CD14-positive monocyte (primary cell): Measurements from ENCODE around the gene PITRM1. TPM values are rescaled to one million over a fixed set of nuclear protein-coding genes. Genes with fewer than 3 reads are reported as not detected.

Experiments
- DNase-seq, 3 donors: peaks; one replicate each; pipeline ENCODE4 v3.0.0-alpha.2; 2011 to 2022
- H2AFZ ChIP-seq: 2 replicates; pipeline ENCODE4 v1.6.0; 2012; ENCODE audit warnings: mild to moderate bottlenecking, low read depth, low read length, inconsistent platforms; ENCODE audit not compliant: insufficient read depth, poor library complexity, severe bottlenecking
- H3K27ac ChIP-seq, 2 donors: 1 replicate in 1 of 2; 2 replicates in 1 of 2; pipeline ENCODE4 v1.5.1; 2012 to 2013; ENCODE audit warnings: low read length in 2 of 2, control low read depth in 1 of 2, inconsistent platforms in 1 of 2, low read depth in 1 of 2, mild to moderate bottlenecking in 1 of 2
- H3K27me3 ChIP-seq, 2 donors: one replicate each; pipeline versions ENCODE4 v1.6.0 to v1.6.1; 2011 to 2013; ENCODE audit warnings: low read length in 2 of 2; ENCODE audit not compliant: control insufficient read depth in 2 of 2, insufficient read depth in 2 of 2
- H3K36me3 ChIP-seq, 2 donors: replicated peaks in 1 of 2; 1 replicate in 1 of 2; 2 replicates in 1 of 2; pipeline versions ENCODE4 v1.5.1 to v1.6.1; 2012 to 2013; ENCODE audit warnings: low read length in 2 of 2, control low read depth in 1 of 2, inconsistent platforms in 1 of 2, mild to moderate bottlenecking in 1 of 2; ENCODE audit not compliant: insufficient read depth in 2 of 2, control insufficient read depth in 1 of 2
- H3K4me1 ChIP-seq, 2 donors: 1 replicate in 1 of 2; 2 replicates in 1 of 2; pipeline versions ENCODE4 v1.5.1 to v1.6.1; 2012 to 2013; ENCODE audit warnings: low read length in 2 of 2, control low read depth in 1 of 2, inconsistent platforms in 1 of 2, mild to moderate bottlenecking in 1 of 2, moderate library complexity in 1 of 2; ENCODE audit not compliant: insufficient read depth in 2 of 2, control insufficient read depth in 1 of 2
- H3K4me2 ChIP-seq: replicated peaks from 2 replicates; pipeline ENCODE3; 2012; ENCODE audit warnings: low read length, moderate library complexity, mild to moderate bottlenecking; ENCODE audit not compliant: poor library complexity, severe bottlenecking; ENCODE audit errors: extremely low read depth
- H3K4me3 ChIP-seq, 3 experiments: fragments of 200-600 bp in 1 of 3; sonication (generic) in 1 of 3; replicated peaks in 1 of 3; 1 replicate in 2 of 3; 2 replicates in 1 of 3; pipeline ENCODE4 v1.5.1; 2011 to 2013; ENCODE audit warnings: low read length in 3 of 3, mild to moderate bottlenecking in 3 of 3, control low read depth in 2 of 3, low read depth in 2 of 3, inconsistent platforms in 1 of 3, moderate library complexity in 1 of 3
- H3K79me2 ChIP-seq: 2 replicates; pipeline ENCODE4 v1.6.0; 2012; ENCODE audit warnings: mild to moderate bottlenecking, control low read depth, inconsistent platforms, low read length, moderate library complexity; ENCODE audit not compliant: insufficient read depth
- H3K9ac ChIP-seq: 2 replicates; pipeline ENCODE4 v1.6.0; 2017; ENCODE audit warnings: low read length, mild to moderate bottlenecking; ENCODE audit not compliant: insufficient read depth, poor library complexity, severe bottlenecking
- H3K9me3 ChIP-seq, 2 donors: replicated peaks in 1 of 2; 1 replicate in 1 of 2; 2 replicates in 1 of 2; pipeline versions ENCODE4 v1.5.1 to v1.6.1; 2012 to 2013; ENCODE audit warnings: low read length in 2 of 2, control low read depth in 1 of 2; ENCODE audit not compliant: control insufficient read depth in 1 of 2, insufficient read depth in 1 of 2
- H4K20me1 ChIP-seq: 2 replicates; pipeline ENCODE4 v1.6.0; 2012; ENCODE audit warnings: mild to moderate bottlenecking, low read length, control low read depth, moderate library complexity; ENCODE audit not compliant: insufficient read depth
- H3K27ac Mint-ChIP-seq, 7 donors: one replicate each; pipeline ENCODE4 v1.8.0; 2020; ENCODE audit warnings: mild to moderate bottlenecking in 7 of 7, mixed read lengths in 7 of 7, moderate library complexity in 6 of 7, inconsistent platforms in 2 of 7
- H3K27me3 Mint-ChIP-seq, 3 donors: one replicate each; pipeline ENCODE4 v1.8.0; 2021 to 2022; ENCODE audit warnings: low read depth in 3 of 3, mild to moderate bottlenecking in 3 of 3, mixed read lengths in 3 of 3, moderate library complexity in 3 of 3, inconsistent platforms in 1 of 3
- H3K36me3 Mint-ChIP-seq, 2 donors: one replicate each; pipeline ENCODE4 v1.8.0; 2020; ENCODE audit warnings: mixed read lengths in 2 of 2, inconsistent platforms in 1 of 2, mild to moderate bottlenecking in 1 of 2
- H3K4me1 Mint-ChIP-seq: one replicate; pipeline ENCODE4 v1.8.0; 2020; ENCODE audit warnings: mild to moderate bottlenecking, mixed read lengths
- H3K4me3 Mint-ChIP-seq, 2 donors: one replicate each; pipeline ENCODE4 v1.8.0; 2020; ENCODE audit warnings: mild to moderate bottlenecking in 2 of 2, mixed read lengths in 2 of 2, moderate library complexity in 1 of 2
- H3K9me3 Mint-ChIP-seq, 7 donors: one replicate each; pipeline ENCODE4 v1.8.0; 2020 to 2022; ENCODE audit warnings: mixed read lengths in 7 of 7, mild to moderate bottlenecking in 6 of 7, moderate library complexity in 6 of 7, inconsistent platforms in 2 of 7
- WGBS: methylation state at CpG from one replicate; pipeline ENCODE4 v1.1.5; 2013; ENCODE audit warnings: missing lambda C conversion rate; ENCODE audit not compliant: insufficient coverage; 5-methylcytosine and 5-hydroxymethylcytosine counted together
- intact Hi-C, 2 donors: fragments of 100-400 bp; cut with micrococcal nuclease; formaldehyde crosslinking; loops; one replicate each; pipeline versions ENCODE4 v1.15.0 to v1.15.1; 2023
- polyA plus RNA-seq, 3 donors: library from polyadenylated mRNA; depleted of rRNA in 1 of 3; unstranded in 2 of 3; stranded (reverse) in 1 of 3; fragments of 300-500 nt in 2 of 3; fragments of >200 nt in 1 of 3; fragmentation: Illumina TruSeq in 2 of 3; gene quantifications; 1 replicate in 2 of 3; 2 replicates in 1 of 3; pipeline ENCODE4 v1.2.3, GENCODE V29; 2012 to 2021
- TF ChIP-seq, protein P1 (sequence below): fragments of 200-600 bp; IDR thresholded peaks from one replicate; pipeline ENCODE4 v1.8.0; 2022; ENCODE audit warnings: antibody characterized with exemption, mild to moderate bottlenecking

The PITRM1 gene
- polyA plus RNA-seq, 3 donors: 15.3 to 45.7 (median 23.2) TPM

GRCh38 chr10:3091921-3092320, 80.7 kb downstream of the PITRM1 start:
- DNase-seq: no peak
- Mint-ChIP-seq H3K9me3 (peaks cover 2 to 10% (median 4%) of the 10 kb centered on the region in 7 donors), H3K27me3 (peaks cover 0 to 3% (median 0%) of the 10 kb centered on the region in 3 donors), H3K36me3 (peaks cover 16 to 24% of the 10 kb centered on the region in 2 donors), H3K4me1 (peaks cover 42% of the 10 kb centered on the region), H3K27ac (peak overlapping the region in 2 of 7 donors; percentile 30 to 42), H3K4me3 (no peak overlapping the region)
- WGBS: 100% methylated on average over 4 of the region's 5 CpGs
- Histone ChIP-seq H3K4me3 (no peak overlapping the region), H3K79me2 (peaks cover 22% of the 10 kb centered on the region), H3K9me3 (no peaks in the 10 kb centered on the region), H3K9ac (no peak overlapping the region), H3K4me2 (no peak overlapping the region), H4K20me1 (no peaks in the 10 kb centered on the region), H3K36me3 (peaks cover 0 to 3% of the 10 kb centered on the region in 2 donors), H3K27me3 (no peaks in the 10 kb centered on the region), H3K27ac (no peak overlapping the region), H3K4me1 (peaks cover 36 to 57% of the 10 kb centered on the region in 2 donors), H2AFZ (no peak overlapping the region)
- intact Hi-C loops: no loop called here
- TF ChIP-seq, protein P1, sequence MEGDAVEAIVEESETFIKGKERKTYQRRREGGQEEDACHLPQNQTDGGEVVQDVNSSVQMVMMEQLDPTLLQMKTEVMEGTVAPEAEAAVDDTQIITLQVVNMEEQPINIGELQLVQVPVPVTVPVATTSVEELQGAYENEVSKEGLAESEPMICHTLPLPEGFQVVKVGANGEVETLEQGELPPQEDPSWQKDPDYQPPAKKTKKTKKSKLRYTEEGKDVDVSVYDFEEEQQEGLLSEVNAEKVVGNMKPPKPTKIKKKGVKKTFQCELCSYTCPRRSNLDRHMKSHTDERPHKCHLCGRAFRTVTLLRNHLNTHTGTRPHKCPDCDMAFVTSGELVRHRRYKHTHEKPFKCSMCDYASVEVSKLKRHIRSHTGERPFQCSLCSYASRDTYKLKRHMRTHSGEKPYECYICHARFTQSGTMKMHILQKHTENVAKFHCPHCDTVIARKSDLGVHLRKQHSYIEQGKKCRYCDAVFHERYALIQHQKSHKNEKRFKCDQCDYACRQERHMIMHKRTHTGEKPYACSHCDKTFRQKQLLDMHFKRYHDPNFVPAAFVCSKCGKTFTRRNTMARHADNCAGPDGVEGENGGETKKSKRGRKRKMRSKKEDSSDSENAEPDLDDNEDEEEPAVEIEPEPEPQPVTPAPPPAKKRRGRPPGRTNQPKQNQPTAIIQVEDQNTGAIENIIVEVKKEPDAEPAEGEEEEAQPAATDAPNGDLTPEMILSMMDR: no peak

GRCh38 chr10:3090914-3091787, 81.4 kb downstream of the PITRM1 start:
- WGBS: 60% methylated on average over 13 of the region's 17 CpGs

More at GRCh38 chr10:3090914-3091787, 81.4 kb downstream of the PITRM1 start:
- Histone ChIP-seq H3K79me2 (peaks cover 22% of the 10 kb centered on the region), H3K27me3 (no peaks in the 10 kb centered on the region), H4K20me1 (no peaks in the 10 kb centered on the region), H3K36me3 (peaks cover 0 to 3% of the 10 kb centered on the region in 2 donors), H3K4me2 (no peak overlapping the region), H3K9ac (no peak overlapping the region), H3K4me3 (no peak overlapping the region), H3K9me3 (no peaks in the 10 kb centered on the region), H3K27ac (no peak overlapping the region), H3K4me1 (peaks cover 30 to 51% of the 10 kb centered on the region in 2 donors), H2AFZ (peak overlapping the region; percentile 6)
- Mint-ChIP-seq H3K9me3 (peaks cover 2 to 10% (median 4%) of the 10 kb centered on the region in 7 donors), H3K4me1 (peaks cover 37% of the 10 kb centered on the region), H3K27me3 (peaks cover 0 to 3% (median 0%) of the 10 kb centered on the region in 3 donors), H3K36me3 (peaks cover 17 to 30% of the 10 kb centered on the region in 2 donors), H3K27ac (peak overlapping the region in 3 of 7 donors; percentile 41 to 84 (median 68)), H3K4me3 (no peak overlapping the region)
- peak in 2 of 3 donors; percentile 15 to 37 for DNase-seq
- TF ChIP-seq, protein P1: no peak
- intact Hi-C loops: no loop called here
